GM12891 (cell line): Measurements from ENCODE around the gene WASL.

ENCODE experiments used
- POLR2A ChIP-seq: IDR thresholded peaks from 2 replicates; pipeline ENCODE4 v1.6.1; 2011; ENCODE audit warnings: low read depth, low read length, control low read depth
- POLR2AphosphoS5 ChIP-seq: IDR thresholded peaks from 2 replicates; pipeline ENCODE4 v1.6.1; 2011; ENCODE audit warnings: low read depth, low read length, control low read depth
- SPI1 ChIP-seq: IDR thresholded peaks from 2 replicates; pipeline ENCODE4 v1.6.1; 2011; ENCODE audit warnings: low read depth, low read length, control low read depth

DNA sequence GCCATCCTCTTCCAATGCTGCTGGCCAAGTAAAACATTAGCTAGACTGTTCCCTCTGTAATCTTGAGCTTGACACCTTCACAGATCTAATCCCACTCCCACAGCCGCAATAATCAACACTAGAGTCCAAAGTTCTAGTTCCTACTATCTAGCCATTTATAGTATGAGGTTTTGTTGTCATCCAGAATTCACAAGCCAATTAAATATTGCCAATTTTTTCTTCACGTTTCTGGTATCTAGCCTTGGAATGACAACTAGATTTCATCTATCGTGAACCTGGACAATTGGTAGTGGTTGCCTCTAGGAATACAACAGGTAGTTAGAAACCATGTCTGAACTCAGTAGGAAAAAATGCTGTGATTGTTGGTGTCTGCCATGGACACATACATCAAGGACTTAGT, 10.4 kb downstream of the WASL start:
- TF ChIP-seq POLR2AphosphoS5 (no peak), POLR2A (no peak), SPI1 (no peak)
